NCI-H226 (cell line): Measurements from ENCODE around the gene ERCC2.
A peak's percentile ranks its signal among the peaks of the same experiment; 100 is the strongest.
"Not testable (repeated sequence)": the region's sequence is repeated elsewhere in the genome, so short reads cannot be mapped to it uniquely, and the experiment has no call there.

Experiments used
- DNase-seq: peaks from one replicate; pipeline ENCODE4 v3.0.0-alpha.2; 2015

The ERCC2 gene

GRCh38 chr19:45370410-45371204, at the start of gene ERCC2:
Gene ERCC2 (minus strand): TSS chr19:45370573. CDS start chr19:45370540, 33 bp downstream.
- DNase-seq, result peak; percentile 96

- no peak for DNase-seq
Measured at GRCh38 chr19:45419895-45420294, 49.5 kb upstream of the ERCC2 start.

GRCh38 chr19:45419396-45419795, 49.0 kb upstream of the ERCC2 start:
- DNase-seq, result no peak

- DNase-seq, result no peak
Measured at GRCh38 chr19:45418802-45419201, 48.4 kb upstream of the ERCC2 start.

GRCh38 chr19:45417151-45417550, 46.8 kb upstream of the ERCC2 start:
- DNase-seq, result no peak

- DNase-seq, result no peak
Measured at GRCh38 chr19:45414468-45414867, 44.1 kb upstream of the ERCC2 start.

DNA sequence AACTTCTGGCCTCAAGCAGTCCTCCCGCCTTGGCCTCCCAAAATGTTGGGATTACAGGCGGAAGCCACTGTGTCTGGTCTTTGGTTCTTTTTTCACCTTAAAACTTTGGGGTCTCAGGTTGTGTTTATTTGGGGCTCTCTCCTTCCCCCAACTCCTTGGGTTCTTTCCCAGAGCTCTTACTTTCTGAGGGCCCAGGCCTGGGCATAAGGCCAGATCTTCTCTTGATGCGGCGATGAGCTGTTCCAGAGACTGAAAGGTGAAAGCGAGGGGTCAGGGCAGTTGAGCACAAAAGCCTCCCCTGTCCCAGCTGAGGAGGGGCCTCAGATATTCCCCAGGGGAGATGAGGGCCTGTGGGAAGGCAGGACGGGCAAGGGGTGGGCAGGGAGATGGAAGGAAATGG, 43.1 kb upstream of the ERCC2 start:
- no peak for DNase-seq

GRCh38 chr19:45410330-45410729, 40.0 kb upstream of the ERCC2 start:
- DNase-seq, result not testable (repeated sequence)

GRCh38 chr19:45409557-45409920, 39.2 kb upstream of the ERCC2 start:
- no peak for DNase-seq

DNA sequence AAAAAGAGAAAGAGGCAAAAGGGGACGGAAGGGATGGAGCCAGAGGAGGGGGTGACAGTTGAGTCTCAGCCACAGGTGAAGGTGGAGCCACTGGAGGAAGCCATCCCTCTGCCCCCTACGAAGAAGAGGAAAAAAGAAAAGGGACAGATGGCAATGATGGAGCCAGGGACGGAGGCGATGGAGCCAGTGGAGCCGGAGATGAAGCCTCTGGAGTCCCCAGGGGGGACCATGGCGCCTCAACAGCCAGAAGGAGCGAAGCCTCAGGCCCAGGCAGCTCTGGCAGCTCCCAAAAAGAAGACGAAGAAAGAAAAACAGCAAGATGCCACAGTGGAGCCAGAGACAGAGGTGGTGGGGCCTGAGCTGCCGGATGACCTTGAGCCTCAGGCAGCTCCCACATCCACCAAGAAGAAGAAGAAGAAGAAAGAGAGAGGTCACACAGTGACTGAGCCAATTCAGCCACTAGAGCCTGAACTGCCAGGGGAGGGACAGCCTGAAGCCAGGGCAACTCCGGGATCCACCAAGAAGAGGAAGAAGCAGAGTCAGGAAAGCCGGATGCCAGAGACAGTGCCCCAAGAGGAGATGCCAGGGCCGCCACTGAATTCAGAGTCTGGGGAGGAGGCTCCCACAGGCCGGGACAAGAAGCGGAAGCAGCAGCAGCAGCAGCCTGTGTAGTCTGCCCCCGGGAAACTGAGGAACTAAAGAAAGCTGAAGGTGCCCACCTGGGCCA, 38.6 kb upstream of the ERCC2 start:
- no peak for DNase-seq

- DNase-seq, result no peak
Measured at GRCh38 chr19:45408121-45408520, 37.7 kb upstream of the ERCC2 start.

DNA sequence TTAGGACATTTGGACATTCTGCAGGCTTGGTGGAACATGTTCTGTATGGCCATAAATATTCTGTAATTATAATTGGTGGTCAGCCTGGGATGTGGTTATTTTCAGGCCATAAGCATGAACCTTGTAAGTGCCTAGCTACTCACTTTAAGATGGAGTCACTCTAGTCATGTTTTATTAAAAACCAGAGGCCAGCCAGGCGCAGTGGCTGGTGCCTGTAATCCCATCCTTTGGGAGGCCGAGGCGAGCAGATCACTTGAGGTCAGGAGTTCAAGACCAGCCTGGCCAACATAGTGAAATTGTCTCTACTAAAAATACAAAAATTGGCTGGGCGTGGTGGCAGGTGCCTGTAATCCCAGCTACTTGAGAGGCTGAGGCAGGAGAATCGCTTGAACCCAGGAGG, 37.2 kb upstream of the ERCC2 start:
- DNase-seq, result not testable (repeated sequence)

DNA sequence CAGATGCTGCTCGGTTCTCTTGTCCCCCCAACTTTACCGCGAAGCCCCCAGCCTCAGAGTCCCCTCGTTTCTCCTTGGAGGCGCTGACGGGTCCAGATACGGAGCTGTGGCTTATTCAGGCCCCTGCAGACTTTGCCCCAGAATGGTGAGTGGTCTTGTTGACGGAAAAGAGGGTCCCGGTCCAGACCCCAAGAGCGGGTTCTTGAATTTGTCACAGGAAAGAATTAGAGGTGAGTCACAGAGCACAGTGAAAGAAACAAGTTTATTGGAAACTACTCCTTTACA, 36.7 kb upstream of the ERCC2 start:
- DNase-seq, result no peak

- DNase-seq, result peak; percentile 62
Measured at GRCh38 chr19:45406226-45407090, 36.1 kb upstream of the ERCC2 start, which contains the start of gene POLR1G. Gene POLR1G (plus strand): TSS chr19:45406644. CDS start chr19:45406697, 53 bp downstream.

DNA sequence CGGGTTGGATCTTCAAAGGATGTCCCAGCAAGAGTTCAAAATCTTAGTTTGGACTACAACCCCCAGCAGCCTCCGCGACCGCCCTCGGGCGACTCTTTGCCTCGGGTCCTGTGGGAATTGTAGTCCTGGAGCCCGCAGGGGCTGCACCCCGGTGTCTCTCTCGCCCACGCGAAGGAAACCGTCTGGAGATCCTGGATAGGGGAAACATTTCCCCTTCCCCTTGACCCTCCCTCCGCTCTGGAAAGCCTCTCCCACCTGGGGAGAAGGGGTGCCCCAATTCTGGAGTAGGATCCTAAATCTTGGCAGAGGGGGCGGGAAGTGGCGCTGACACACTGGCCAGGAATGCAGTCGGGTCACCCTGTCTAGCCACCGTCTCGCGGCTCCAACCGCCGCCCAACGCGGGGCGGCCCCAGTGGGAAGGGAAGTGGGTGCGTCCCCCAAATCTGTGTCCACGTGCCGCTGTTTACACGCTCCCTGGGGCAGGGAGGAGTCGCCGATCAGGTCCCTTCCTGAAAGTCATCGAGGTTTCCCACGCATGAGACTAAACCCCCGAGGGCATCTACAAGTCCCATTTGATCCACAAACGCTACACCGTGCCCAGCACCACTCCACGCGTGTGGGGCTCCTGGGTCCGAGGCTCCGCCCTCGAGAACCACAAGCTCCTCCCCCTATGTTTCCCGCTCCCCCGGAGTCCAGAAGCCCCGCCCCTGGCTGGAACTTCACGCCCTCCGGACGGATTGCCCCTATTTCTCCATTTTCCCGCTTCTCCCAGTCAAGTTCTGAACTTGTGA, 35.3 kb upstream of the ERCC2 start:
- peak; percentile 87 for DNase-seq

DNA sequence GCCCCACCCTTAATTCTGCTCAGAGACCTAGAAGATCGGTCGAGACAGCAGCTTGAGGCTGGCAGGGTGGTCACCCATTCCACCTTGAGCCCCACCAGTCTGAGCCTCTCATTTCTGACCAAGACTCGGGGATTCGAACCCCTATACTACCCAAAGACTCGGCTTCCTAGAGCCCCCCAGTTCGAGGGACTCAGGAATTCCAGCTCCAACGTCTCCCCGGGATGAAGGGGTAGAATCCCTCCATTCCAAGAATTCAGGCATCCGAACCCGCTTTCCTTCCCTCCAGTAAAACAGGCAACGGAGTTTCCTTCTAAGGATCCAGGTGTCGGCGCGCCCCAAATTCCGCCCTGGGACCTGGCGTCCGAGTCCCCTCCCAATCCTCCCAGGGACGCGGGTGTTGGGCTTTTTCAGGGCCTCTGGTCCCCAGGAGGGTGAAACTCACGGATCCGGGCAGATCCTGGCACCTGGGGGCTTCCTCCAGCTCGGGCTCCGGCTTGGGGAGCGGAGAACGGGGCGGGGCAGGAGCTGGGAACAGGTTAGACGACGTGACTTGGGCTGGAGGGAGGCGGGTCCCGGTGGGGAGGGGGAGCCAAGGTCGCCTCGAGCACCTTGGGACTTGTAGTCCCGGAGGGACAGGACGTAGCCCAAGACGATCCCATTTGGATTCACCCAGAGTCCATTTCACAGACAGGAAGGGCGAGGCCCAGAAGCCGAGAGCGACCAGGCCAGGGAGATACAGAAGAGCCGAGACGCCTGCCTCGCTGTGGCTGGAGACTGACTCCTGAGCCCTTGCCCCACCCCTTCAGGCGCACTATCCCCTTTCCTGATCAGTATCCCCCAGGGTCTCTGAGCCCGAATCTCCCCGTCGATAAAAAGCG, 34.4 kb upstream of the ERCC2 start, which contains the start of gene PPP1R13L:
Gene PPP1R13L (minus strand): TSS at position 513 of the 878 bp plus-strand sequence. CDS start 6,751 bp downstream, outside the sequence.
- DNase-seq, result peak; percentile 36

DNA sequence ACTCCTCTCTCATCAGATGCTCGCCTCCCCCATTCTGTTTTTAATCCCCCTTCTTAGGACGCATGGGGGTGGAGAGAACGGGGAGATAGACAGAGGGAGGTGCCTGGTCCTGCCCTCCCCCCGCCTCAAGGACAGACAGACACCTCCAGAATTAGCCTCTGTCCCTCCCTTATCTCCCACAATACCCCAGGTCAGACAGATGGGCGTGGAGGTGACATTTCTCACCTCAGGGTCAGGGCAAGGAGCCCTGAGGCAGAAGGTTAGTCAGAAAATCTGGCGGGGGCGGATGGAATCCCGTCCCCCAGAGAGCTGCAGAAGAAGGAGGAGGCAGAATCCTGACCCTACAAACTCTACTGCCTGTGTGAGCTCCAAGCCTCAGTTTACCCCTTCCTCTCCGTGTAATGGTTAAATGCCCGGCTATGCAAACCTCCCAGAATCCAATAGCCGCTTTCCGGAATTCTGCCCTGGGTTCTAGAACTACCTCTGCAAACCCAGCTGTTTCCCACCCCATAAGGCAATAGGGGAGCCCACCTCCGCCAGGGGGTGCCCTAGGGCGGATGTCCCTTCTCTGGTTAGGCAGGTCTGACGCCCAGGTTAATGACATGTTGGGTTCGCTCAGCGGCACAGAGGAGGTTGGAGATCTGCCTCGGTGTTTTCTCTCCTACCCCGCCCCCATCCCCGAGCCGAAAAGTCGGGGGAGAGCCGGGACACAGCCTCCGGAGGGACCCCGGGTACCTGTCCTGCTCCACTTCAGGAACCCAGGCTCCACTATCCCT, 33.6 kb upstream of the ERCC2 start:
- no peak for DNase-seq

GRCh38 chr19:45403272-45403671, 32.9 kb upstream of the ERCC2 start:
- DNase-seq, result no peak

- no peak for DNase-seq
Measured at GRCh38 chr19:45402298-45403061, 32.1 kb upstream of the ERCC2 start.

- no peak for DNase-seq
Measured at GRCh38 chr19:45401815-45402214, 31.4 kb upstream of the ERCC2 start.
